HL-60 (cell line): Measurements from ENCODE around the gene KCNK7.
A peak's percentile ranks its signal among the peaks of the same experiment; 100 is the strongest.

Experiments used
- DNase-seq, 2 experiments: peaks; one replicate each; pipeline ENCODE4 v3.0.0-alpha.2; 2010 to 2020; ENCODE audit warnings: low read depth in 1 of 2, low spot score in 1 of 2
- H3K27ac ChIP-seq: fragments of 250-450 bp; sonication (Bioruptor Pico); replicated peaks from 2 replicates; pipeline ENCODE4 v1.5.1; 2020; ENCODE audit warnings: mild to moderate bottlenecking, moderate library complexity
- H3K27me3 ChIP-seq: fragments of 250-450 bp; sonication (Bioruptor Pico); 2 replicates; pipeline ENCODE4 v1.5.1; 2021; ENCODE audit warnings: mild to moderate bottlenecking, moderate library complexity; ENCODE audit not compliant: insufficient read depth, poor library complexity, severe bottlenecking
- H3K4me3 ChIP-seq: replicated peaks from 2 replicates; pipeline ENCODE4 v1.5.1; 2011; ENCODE audit warnings: mild to moderate bottlenecking, control low read depth, low read length; ENCODE audit not compliant: insufficient read depth
- GABPA ChIP-seq: IDR thresholded peaks from 2 replicates; pipeline ENCODE4 v1.6.1; 2012; ENCODE audit warnings: low read depth
- POLR2AphosphoS5 ChIP-seq: IDR thresholded peaks from 2 replicates; pipeline ENCODE4 v1.6.1; 2012; ENCODE audit warnings: low read depth
- SPI1 ChIP-seq: IDR thresholded peaks from 2 replicates; pipeline ENCODE4 v1.6.1; 2012; ENCODE audit warnings: low read depth, mild to moderate bottlenecking, borderline replicate concordance
- TF ChIP-seq, protein P1 (sequence below): IDR thresholded peaks from one replicate; pipeline ENCODE4 v1.5.1; 2011; ENCODE audit warnings: low read length, control low read depth, inconsistent platforms; ENCODE audit not compliant: insufficient read depth
- TF ChIP-seq, protein P2 (sequence below): IDR thresholded peaks from 2 replicates; pipeline ENCODE4 v1.6.1; 2012; ENCODE audit warnings: low read depth; ENCODE audit not compliant: insufficient replicate concordance

The KCNK7 gene

DNA sequence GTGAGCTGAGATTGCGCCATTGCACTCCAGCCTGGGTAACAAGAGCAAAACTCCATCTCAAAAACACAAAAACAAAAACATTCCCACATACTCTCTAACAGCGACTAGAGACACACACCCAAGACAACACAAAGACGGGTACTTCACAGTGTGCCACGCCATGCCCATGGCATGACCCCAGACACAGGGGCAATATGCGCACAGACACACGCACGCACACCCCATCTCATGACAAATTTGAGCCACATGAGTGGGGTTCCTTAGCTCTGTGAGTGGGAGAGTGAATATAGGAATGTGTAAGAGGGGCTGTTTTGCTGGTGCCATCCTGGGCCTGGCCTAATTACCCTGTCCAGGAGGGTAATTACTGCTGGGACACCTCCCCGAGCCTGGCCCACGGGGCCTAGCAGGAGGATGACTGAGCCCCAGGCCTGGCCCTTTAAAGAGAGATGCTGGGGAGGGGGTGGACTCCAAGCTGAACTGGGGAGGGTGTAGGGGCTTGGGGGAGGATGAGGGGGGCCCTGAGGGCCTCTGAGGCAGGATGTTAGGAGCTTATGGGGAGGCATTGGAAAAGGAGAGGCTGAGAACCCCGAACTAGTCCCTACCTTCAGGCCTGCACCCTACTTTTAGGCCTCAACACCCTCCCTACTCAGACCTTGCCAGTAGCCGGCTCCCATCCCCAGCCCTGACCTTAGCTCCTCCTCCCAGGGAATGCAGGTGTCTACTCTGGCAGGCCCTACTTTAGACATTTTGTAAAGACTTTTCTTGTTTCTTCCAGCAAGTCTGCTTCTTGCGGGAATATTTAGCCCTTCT lies 38.9 kb downstream of the KCNK7 start:
- no peak for DNase-seq
- Histone ChIP-seq H3K27ac (no peak overlapping the region), H3K4me3 (no peak overlapping the region), H3K27me3 (no peaks in the 10 kb centered on the region)
- no peak for TF ChIP-seq GABPA
- no peak for TF ChIP-seq SPI1
- TF ChIP-seq, protein P1, sequence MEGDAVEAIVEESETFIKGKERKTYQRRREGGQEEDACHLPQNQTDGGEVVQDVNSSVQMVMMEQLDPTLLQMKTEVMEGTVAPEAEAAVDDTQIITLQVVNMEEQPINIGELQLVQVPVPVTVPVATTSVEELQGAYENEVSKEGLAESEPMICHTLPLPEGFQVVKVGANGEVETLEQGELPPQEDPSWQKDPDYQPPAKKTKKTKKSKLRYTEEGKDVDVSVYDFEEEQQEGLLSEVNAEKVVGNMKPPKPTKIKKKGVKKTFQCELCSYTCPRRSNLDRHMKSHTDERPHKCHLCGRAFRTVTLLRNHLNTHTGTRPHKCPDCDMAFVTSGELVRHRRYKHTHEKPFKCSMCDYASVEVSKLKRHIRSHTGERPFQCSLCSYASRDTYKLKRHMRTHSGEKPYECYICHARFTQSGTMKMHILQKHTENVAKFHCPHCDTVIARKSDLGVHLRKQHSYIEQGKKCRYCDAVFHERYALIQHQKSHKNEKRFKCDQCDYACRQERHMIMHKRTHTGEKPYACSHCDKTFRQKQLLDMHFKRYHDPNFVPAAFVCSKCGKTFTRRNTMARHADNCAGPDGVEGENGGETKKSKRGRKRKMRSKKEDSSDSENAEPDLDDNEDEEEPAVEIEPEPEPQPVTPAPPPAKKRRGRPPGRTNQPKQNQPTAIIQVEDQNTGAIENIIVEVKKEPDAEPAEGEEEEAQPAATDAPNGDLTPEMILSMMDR, result no peak
- no peak for TF ChIP-seq POLR2AphosphoS5
- TF ChIP-seq, protein P2, sequence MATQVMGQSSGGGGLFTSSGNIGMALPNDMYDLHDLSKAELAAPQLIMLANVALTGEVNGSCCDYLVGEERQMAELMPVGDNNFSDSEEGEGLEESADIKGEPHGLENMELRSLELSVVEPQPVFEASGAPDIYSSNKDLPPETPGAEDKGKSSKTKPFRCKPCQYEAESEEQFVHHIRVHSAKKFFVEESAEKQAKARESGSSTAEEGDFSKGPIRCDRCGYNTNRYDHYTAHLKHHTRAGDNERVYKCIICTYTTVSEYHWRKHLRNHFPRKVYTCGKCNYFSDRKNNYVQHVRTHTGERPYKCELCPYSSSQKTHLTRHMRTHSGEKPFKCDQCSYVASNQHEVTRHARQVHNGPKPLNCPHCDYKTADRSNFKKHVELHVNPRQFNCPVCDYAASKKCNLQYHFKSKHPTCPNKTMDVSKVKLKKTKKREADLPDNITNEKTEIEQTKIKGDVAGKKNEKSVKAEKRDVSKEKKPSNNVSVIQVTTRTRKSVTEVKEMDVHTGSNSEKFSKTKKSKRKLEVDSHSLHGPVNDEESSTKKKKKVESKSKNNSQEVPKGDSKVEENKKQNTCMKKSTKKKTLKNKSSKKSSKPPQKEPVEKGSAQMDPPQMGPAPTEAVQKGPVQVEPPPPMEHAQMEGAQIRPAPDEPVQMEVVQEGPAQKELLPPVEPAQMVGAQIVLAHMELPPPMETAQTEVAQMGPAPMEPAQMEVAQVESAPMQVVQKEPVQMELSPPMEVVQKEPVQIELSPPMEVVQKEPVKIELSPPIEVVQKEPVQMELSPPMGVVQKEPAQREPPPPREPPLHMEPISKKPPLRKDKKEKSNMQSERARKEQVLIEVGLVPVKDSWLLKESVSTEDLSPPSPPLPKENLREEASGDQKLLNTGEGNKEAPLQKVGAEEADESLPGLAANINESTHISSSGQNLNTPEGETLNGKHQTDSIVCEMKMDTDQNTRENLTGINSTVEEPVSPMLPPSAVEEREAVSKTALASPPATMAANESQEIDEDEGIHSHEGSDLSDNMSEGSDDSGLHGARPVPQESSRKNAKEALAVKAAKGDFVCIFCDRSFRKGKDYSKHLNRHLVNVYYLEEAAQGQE, result no peak

DNA sequence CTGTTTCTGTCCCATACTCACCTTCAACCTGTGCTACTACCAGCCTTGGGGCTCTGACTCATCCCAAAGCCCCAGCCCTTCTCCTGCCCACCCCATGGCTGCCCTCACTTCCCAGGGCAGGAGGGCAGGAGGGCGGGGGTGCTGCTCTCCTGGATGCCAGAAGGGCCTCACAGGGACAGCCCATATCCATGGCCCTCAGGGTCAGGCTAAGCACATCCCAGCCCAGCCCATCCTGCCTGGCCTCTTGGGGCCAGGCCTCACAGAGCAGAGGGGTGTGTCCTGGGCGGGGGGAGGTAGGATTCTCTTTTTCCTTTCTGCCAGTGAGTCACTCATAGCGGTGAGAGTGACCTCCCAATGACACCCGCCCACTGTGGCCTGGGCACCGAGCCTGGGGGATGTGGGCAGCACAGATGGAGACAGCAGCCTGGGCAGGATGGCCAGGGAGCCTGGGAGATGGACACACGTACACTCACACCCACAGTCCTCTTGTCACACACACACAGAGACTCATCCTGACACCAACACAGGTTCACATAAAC lies 39.8 kb downstream of the KCNK7 start:
- TF ChIP-seq SPI1 (no peak), GABPA (no peak), POLR2AphosphoS5 (no peak)
- TF ChIP-seq, protein P1, result no peak
- TF ChIP-seq, protein P2, result no peak
- DNase-seq, result peak in 1 of 2 experiments; percentile 63
- Histone ChIP-seq H3K27me3 (no peaks in the 10 kb centered on the region), H3K27ac (no peak overlapping the region), H3K4me3 (no peak overlapping the region)

DNA sequence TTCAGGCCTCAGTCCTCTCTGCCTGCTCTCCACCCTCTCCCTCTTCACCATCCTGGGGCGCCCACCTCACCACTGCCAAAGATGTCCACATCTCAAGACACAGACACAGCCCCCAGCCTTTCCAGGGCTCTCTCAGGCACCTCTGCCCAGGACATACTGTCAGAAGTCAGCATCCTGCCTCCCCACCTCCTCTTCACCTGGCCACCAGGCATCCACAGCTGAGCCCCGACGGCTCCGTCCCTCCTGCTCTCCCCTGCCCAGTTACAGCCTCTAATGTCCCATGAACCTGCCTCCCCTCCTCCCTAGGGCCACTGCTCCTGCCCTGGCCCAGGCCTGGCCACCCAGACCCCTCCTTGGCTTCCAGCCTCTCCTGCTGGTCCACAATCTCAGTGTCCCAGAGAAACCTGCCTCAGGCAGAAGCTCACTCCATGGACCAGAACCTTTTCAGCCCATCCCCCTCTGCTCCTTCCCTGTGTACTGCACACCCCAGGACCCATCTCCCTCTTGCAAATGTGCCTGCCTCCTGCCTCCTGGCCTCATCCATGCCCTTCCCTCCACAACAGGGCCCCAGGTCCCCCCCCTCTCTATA lies 40.7 kb downstream of the KCNK7 start:
- Histone ChIP-seq H3K27me3 (no peaks in the 10 kb centered on the region), H3K27ac (no peak overlapping the region), H3K4me3 (no peak overlapping the region)
- DNase-seq, result no peak
- TF ChIP-seq POLR2AphosphoS5 (no peak), SPI1 (no peak), GABPA (no peak)
- TF ChIP-seq, protein P2, result no peak
- TF ChIP-seq, protein P1, result no peak
